A549 (cell line): Measurements from ENCODE around the gene POMT1.

Experiments used
- CEBPB ChIP-seq, 2 experiments: fragments of >200 bp in 1 of 2; sonication (Bioruptor Twin) in 1 of 2; formaldehyde crosslinking in 1 of 2; IDR thresholded peaks; 2 replicates each; pipeline ENCODE4 v1.6.1; 2012 to 2016
- HDAC2 ChIP-seq: fragments of 200-600 bp; sonication (generic); IDR thresholded peaks from 2 replicates; pipeline ENCODE4 v1.6.1; 2016
- USF2 ChIP-seq: fragments of 450-650 bp; IDR thresholded peaks from 2 replicates; pipeline ENCODE4 v1.6.1; 2014; ENCODE audit warnings: antibody characterized with exemption
- TF ChIP-seq, protein P1 (sequence below): fragments of >200 bp; sonication (Bioruptor Twin); formaldehyde crosslinking; IDR thresholded peaks from 3 replicates; pipeline ENCODE4 v1.5.1; 2016
- TF ChIP-seq, protein P2 (sequence below): fragments of >200 bp; sonication (Bioruptor Twin); formaldehyde crosslinking; IDR thresholded peaks from 3 replicates; pipeline ENCODE4 v1.6.1; 2016
- TF ChIP-seq, protein P3 (sequence below): fragments of 250-450 bp; sonication (Bioruptor Pico); IDR thresholded peaks from 2 replicates; pipeline ENCODE4 v1.5.0; 2020; ENCODE audit warnings: low read depth, mild to moderate bottlenecking, moderate library complexity

DNA sequence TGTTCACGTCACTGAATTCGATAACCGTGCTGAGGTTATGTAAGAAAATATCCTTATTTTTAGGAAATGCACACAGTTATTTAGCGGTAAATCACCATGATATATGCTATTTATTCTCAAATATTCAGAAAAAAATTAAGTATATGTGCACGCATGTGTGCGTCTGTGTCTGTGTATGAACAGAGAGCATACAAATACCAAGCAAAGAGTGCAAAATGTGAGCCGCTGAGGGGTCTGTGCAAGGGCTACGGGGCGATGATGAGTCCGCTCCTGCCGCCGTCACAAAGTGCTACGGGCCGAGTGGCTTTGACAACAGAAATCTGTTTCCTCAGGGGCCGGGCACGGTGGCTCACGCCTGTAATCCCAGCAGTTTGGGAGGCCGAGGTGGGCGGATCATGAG lies 35.2 kb downstream of the POMT1 start:
- TF ChIP-seq, protein P1, sequence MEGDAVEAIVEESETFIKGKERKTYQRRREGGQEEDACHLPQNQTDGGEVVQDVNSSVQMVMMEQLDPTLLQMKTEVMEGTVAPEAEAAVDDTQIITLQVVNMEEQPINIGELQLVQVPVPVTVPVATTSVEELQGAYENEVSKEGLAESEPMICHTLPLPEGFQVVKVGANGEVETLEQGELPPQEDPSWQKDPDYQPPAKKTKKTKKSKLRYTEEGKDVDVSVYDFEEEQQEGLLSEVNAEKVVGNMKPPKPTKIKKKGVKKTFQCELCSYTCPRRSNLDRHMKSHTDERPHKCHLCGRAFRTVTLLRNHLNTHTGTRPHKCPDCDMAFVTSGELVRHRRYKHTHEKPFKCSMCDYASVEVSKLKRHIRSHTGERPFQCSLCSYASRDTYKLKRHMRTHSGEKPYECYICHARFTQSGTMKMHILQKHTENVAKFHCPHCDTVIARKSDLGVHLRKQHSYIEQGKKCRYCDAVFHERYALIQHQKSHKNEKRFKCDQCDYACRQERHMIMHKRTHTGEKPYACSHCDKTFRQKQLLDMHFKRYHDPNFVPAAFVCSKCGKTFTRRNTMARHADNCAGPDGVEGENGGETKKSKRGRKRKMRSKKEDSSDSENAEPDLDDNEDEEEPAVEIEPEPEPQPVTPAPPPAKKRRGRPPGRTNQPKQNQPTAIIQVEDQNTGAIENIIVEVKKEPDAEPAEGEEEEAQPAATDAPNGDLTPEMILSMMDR, result no peak
- TF ChIP-seq, protein P2, sequence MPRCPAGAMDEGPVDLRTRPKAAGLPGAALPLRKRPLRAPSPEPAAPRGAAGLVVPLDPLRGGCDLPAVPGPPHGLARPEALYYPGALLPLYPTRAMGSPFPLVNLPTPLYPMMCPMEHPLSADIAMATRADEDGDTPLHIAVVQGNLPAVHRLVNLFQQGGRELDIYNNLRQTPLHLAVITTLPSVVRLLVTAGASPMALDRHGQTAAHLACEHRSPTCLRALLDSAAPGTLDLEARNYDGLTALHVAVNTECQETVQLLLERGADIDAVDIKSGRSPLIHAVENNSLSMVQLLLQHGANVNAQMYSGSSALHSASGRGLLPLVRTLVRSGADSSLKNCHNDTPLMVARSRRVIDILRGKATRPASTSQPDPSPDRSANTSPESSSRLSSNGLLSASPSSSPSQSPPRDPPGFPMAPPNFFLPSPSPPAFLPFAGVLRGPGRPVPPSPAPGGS, result no peak
- TF ChIP-seq, protein P3, sequence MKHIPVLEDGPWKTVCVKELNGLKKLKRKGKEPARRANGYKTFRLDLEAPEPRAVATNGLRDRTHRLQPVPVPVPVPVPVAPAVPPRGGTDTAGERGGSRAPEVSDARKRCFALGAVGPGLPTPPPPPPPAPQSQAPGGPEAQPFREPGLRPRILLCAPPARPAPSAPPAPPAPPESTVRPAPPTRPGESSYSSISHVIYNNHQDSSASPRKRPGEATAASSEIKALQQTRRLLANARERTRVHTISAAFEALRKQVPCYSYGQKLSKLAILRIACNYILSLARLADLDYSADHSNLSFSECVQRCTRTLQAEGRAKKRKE (CRISPR knock-in tag), result no peak
- TF ChIP-seq CEBPB (IDR thresholded peaks at IDR 0.05), result no peak
- no peak for TF ChIP-seq HDAC2
- no peak for TF ChIP-seq USF2
